GM06990 (cell line): ENCODE data around the gene CRISP1.

Experiments
- DNase-seq: peaks from one replicate; pipeline ENCODE4 v3.0.0-alpha.2; 2011; ENCODE audit not compliant: insufficient read length; ENCODE audit errors: extremely low read depth
- H3K27me3 ChIP-seq: replicated peaks from 2 replicates; pipeline ENCODE4 v1.6.0; 2011; ENCODE audit warnings: low read length; ENCODE audit not compliant: control insufficient read depth, insufficient read depth
- H3K36me3 ChIP-seq: 2 replicates; pipeline ENCODE4 v1.5.1; 2011; ENCODE audit warnings: low read length; ENCODE audit not compliant: control insufficient read depth, insufficient read depth
- H3K4me3 ChIP-seq: replicated peaks from 2 replicates; pipeline ENCODE4 v1.5.1; 2011; ENCODE audit warnings: low read depth, mild to moderate bottlenecking, control low read depth, low read length
- CTCF ChIP-seq: IDR thresholded peaks from 2 replicates; pipeline ENCODE4 v1.5.1; 2011; ENCODE audit warnings: low read length, control low read depth, mild to moderate bottlenecking, inconsistent platforms; ENCODE audit not compliant: insufficient read depth, poor library complexity, severe bottlenecking

The CRISP1 gene

GRCh38 chr6:49866485-49866943 is at the start of gene CRISP1:
Gene CRISP1, minus strand, starts transcription at chr6:49866535. Its CDS starts 9,135 bp downstream, at chr6:49857400.
- H3K27me3 ChIP-seq: no peaks in the 10 kb centered on the region
- DNase-seq: no peak
- TF ChIP-seq CTCF: no peak
- H3K36me3 ChIP-seq: no peaks in the 10 kb centered on the region
- no peak within 1 kb of the TSS for H3K4me3 ChIP-seq

GRCh38 chr6:49915035-49915434 is 48.7 kb upstream of the CRISP1 start:
- H3K27me3 ChIP-seq: no peaks in the 10 kb centered on the region
- TF ChIP-seq CTCF: no peak
- H3K4me3 ChIP-seq: no peak overlapping the region
- no peaks in the 10 kb centered on the region for H3K36me3 ChIP-seq
- no peak for DNase-seq

GRCh38 chr6:49913636-49914375 is 47.5 kb upstream of the CRISP1 start:
- H3K27me3 ChIP-seq: no peaks in the 10 kb centered on the region
- no peaks in the 10 kb centered on the region for H3K36me3 ChIP-seq
- no peak for DNase-seq
- TF ChIP-seq CTCF: no peak
- no peak overlapping the region for H3K4me3 ChIP-seq

- DNase-seq: no peak
- Histone ChIP-seq H3K27me3 (no peaks in the 10 kb centered on the region), H3K36me3 (no peaks in the 10 kb centered on the region), H3K4me3 (no peak overlapping the region)
- TF ChIP-seq CTCF: no peak
These were observed 45.9 kb upstream of the CRISP1 start for GRCh38 chr6:49912196-49912595.

GRCh38 chr6:49911252-49911651 is 44.9 kb upstream of the CRISP1 start:
- TF ChIP-seq CTCF: no peak
- no peak for DNase-seq
- Histone ChIP-seq H3K36me3 (no peaks in the 10 kb centered on the region), H3K27me3 (no peaks in the 10 kb centered on the region), H3K4me3 (no peak overlapping the region)
